Measurements from ENCODE around the gene CASR.
A peak's percentile ranks its signal among the peaks of the same experiment; 100 is the strongest.

The CASR gene

DNA sequence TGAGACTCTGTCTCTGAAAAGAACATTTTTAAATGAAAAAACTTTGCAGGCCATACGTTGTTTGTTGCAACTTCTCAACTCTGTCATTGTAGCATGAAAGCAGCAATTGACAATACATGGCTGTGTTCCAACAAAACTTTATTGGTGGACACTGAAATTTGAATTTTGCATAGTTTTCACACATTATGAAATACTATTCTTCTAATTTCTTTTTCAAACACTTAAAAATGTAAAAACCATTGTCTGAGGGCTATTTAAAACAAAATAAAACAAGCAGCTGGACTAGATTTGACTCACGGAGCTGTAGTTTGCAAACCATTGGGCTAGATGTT lies 123.1 kb downstream of the CASR start:
- no peak for DNase-seq (ENCODE audit: low read depth)
- H3K4me3 ChIP-seq (ENCODE audit: low read depth, low read length) = no peak overlapping the region
- TF ChIP-seq, protein P1, sequence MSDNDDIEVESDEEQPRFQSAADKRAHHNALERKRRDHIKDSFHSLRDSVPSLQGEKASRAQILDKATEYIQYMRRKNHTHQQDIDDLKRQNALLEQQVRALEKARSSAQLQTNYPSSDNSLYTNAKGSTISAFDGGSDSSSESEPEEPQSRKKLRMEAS (IDR thresholded peaks at IDR 0.05; ENCODE audit: low read depth, low read length) = no peak
- TF ChIP-seq POLR2A (IDR thresholded peaks at IDR 0.05; ENCODE audit: extremely low read depth, insufficient read length) = no peak
- TF ChIP-seq, protein P2, sequence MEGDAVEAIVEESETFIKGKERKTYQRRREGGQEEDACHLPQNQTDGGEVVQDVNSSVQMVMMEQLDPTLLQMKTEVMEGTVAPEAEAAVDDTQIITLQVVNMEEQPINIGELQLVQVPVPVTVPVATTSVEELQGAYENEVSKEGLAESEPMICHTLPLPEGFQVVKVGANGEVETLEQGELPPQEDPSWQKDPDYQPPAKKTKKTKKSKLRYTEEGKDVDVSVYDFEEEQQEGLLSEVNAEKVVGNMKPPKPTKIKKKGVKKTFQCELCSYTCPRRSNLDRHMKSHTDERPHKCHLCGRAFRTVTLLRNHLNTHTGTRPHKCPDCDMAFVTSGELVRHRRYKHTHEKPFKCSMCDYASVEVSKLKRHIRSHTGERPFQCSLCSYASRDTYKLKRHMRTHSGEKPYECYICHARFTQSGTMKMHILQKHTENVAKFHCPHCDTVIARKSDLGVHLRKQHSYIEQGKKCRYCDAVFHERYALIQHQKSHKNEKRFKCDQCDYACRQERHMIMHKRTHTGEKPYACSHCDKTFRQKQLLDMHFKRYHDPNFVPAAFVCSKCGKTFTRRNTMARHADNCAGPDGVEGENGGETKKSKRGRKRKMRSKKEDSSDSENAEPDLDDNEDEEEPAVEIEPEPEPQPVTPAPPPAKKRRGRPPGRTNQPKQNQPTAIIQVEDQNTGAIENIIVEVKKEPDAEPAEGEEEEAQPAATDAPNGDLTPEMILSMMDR (IDR thresholded peaks at IDR 0.05; ENCODE audit: low read depth, low read length) = no peak
- TF ChIP-seq MYC (IDR thresholded peaks at IDR 0.05; ENCODE audit: low read depth, low read length) = no peak

DNA sequence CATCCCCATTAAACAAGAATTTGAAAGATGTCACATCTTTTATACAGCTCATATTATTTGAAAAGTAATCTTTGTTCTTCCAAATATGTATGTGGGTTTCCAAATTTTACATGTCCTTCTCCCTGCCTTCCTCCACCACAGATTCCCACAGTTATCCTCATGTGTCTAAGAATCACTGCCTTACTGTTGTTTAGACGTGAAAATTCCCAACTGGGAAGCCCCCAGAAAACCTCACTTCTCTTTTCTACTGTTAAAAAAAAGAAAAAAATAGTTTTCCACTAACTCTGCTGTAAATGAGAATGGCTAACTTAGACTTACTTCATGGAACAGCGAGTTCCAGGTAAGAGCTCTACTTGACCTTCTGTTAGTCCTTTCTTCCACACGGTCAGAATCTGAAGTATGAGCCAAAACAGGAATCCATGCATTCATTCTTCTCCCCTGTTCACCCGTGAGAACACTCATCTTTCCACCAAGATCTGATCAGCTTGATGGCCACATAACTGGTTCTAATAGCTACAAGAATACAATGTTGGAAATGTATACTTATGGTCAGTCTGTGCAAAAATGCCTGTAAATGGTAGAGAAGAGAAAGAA lies 123.7 kb downstream of the CASR start:
- H3K4me3 ChIP-seq (ENCODE audit: low read depth, low read length) = no peak overlapping the region
- TF ChIP-seq, protein P1 (IDR thresholded peaks at IDR 0.05; ENCODE audit: low read depth, low read length) = no peak
- TF ChIP-seq, protein P2 (IDR thresholded peaks at IDR 0.05; ENCODE audit: low read depth, low read length) = no peak
- TF ChIP-seq MYC (IDR thresholded peaks at IDR 0.05; ENCODE audit: low read depth, low read length) (no peak), POLR2A (IDR thresholded peaks at IDR 0.05; ENCODE audit: extremely low read depth, insufficient read length) (no peak)

DNA sequence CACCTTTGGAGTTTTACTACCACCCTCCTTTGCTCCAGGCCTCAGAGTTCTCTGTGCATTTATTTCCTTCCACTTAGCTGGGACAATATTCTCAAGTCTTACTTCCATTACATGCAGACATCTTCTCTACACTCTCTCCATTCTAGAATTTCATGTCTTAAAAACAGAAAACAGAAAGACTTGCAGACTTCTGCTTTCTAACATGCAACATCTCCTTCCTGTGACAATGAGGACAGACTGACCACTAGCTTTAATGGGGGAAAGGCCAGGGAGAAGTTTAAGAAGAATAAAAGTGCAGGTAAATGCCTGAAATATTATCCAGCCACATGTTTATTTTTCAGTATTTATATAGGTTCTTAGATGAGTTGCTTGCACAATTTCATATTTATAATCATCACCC lies 124.5 kb downstream of the CASR start:
- H3K4me3 ChIP-seq (ENCODE audit: low read depth, low read length) = no peak overlapping the region
- DNase-seq (ENCODE audit: low read depth) = peak; percentile 21
- TF ChIP-seq, protein P2 (IDR thresholded peaks at IDR 0.05; ENCODE audit: low read depth, low read length) = no peak
- TF ChIP-seq MYC (IDR thresholded peaks at IDR 0.05; ENCODE audit: low read depth, low read length) (no peak), POLR2A (IDR thresholded peaks at IDR 0.05; ENCODE audit: extremely low read depth, insufficient read length) (no peak)
- TF ChIP-seq, protein P1 (IDR thresholded peaks at IDR 0.05; ENCODE audit: low read depth, low read length) = no peak

More for the DNA sequence above, 123.7 kb downstream of the CASR start:
- DNase-seq (ENCODE audit: low read depth) = no peak

DNA sequence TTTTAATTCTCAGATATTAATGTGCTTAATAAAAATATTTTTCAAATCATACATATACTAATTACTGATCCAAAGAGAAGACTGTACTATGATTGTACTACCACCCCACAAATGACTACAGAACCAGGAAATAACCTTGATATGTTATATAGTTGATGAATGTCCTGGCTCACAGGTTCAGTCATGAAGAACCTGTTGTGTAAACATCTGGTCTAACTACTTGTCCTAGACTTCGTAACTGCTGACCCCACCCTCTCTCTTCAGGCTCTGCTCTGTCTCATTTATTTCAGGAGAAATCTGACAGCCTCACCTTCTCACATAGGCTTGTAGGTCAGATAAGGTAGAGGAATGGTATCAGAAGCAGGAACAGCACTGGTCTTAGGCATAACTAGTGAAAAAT lies 126.9 kb downstream of the CASR start:
- H3K4me3 ChIP-seq (ENCODE audit: low read depth, low read length) = no peak overlapping the region
- DNase-seq (ENCODE audit: low read depth) = no peak
- TF ChIP-seq POLR2A (IDR thresholded peaks at IDR 0.05; ENCODE audit: extremely low read depth, insufficient read length) (no peak), MYC (IDR thresholded peaks at IDR 0.05; ENCODE audit: low read depth, low read length) (no peak)
- TF ChIP-seq, protein P2 (IDR thresholded peaks at IDR 0.05; ENCODE audit: low read depth, low read length) = no peak
- TF ChIP-seq, protein P1 (IDR thresholded peaks at IDR 0.05; ENCODE audit: low read depth, low read length) = no peak

DNA sequence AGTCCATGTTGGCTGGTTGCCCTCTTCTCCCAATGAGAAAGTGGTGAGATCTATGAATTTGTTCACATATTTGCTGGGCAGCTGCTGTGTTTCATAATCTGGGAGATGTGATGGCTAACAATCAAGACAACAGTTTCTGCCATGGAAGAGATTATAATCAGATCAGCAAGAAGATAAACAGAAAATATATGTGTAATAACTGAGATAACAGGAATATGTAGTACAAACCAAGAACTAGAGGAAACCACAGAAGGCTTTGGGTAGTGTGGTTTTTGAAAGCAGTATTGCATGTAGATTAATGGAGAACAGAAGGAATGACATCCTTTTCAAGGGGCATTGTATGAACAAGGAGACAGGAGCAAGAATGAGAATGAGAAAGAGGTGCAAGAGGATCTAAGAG lies 129.4 kb downstream of the CASR start:
- TF ChIP-seq, protein P1 (IDR thresholded peaks at IDR 0.05; ENCODE audit: low read depth, low read length) = no peak
- TF ChIP-seq MYC (IDR thresholded peaks at IDR 0.05; ENCODE audit: low read depth, low read length) = no peak
- no peak overlapping the region for H3K4me3 ChIP-seq (ENCODE audit: low read depth, low read length)
- DNase-seq (ENCODE audit: low read depth) = peak; percentile 51

DNA sequence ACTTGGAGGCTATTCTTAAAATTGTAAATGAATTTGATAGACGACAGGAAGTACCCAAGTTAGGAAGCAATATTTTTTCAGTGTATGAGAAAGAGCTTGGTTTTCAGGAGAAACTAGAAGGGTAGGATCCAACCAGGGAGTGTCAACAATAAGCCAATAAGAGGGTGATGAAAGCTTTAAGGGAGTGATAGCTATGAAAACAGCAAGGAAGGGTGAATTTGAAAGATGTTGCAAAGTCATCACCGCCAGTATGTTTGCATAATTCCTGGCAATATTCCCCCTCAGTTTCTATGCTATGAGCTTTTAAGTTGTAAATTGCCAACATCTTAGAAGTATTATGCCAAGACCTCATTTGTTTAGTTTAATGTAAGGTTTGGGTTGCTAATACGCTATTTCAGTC lies 129.8 kb downstream of the CASR start:
- TF ChIP-seq, protein P2 (IDR thresholded peaks at IDR 0.05; ENCODE audit: low read depth, low read length) = no peak
- no peak for TF ChIP-seq POLR2A (IDR thresholded peaks at IDR 0.05; ENCODE audit: extremely low read depth, insufficient read length)
- TF ChIP-seq, protein P1 (IDR thresholded peaks at IDR 0.05; ENCODE audit: low read depth, low read length) = no peak
- peak; percentile 22 for DNase-seq (ENCODE audit: low read depth)
- H3K4me3 ChIP-seq (ENCODE audit: low read depth, low read length) = no peak overlapping the region
